Measurements from ENCODE around the gene FCHO2. TPM values are rescaled to one million over a fixed set of nuclear protein-coding genes. Genes with fewer than 3 reads are reported as not detected.

FCHO2 gene
- total RNA-seq, 1 donor from 2014 or later: 15.5 TPM

DNA sequence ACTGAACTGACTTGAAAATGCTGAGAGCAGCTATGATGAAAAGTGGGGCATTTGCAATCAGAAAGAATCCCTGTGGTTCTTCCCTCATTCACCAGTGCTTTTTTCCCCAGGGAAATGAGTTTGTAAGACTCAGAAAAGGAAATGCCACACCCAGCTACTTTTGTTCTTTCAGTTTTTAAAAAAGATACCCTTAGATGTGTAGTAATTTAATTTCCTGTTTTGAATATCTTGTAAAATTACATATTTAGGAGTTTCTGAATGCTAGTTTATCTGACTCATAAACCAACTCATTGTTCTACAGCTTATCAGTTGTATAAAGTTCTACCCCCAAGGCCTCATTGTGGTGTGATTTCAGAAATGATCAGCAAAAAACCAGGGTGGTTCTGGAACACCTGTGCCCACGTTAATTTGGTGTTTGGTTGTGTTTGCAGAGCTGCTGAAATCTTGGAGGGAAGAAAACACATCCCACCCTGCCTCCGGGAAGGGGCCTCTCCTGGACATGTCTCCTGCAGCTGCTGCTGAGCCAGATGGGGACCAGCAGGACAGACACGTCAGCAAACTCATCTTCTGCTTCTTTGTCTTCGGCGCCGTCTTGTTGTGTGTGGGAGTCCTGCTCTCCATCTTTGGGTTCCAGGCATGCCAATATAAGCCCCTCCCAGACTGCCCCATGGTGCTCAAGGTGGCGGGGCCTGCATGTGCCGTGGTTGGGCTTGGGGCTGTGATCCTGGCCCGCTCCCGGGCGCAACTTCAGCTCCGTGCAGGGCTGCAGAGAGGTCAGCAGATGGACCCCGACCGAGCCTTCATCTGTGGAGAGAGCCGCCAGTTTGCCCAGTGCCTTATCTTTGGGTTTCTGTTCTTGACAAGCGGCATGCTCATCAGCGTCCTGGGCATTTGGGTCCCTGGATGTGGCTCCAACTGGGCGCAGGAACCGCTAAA lies 167.3 kb downstream of the FCHO2 start:
- intact Hi-C loops (cut with DNase I): no loop called here
- no peak for DNase-seq (ENCODE audit: low spot score)

DNA sequence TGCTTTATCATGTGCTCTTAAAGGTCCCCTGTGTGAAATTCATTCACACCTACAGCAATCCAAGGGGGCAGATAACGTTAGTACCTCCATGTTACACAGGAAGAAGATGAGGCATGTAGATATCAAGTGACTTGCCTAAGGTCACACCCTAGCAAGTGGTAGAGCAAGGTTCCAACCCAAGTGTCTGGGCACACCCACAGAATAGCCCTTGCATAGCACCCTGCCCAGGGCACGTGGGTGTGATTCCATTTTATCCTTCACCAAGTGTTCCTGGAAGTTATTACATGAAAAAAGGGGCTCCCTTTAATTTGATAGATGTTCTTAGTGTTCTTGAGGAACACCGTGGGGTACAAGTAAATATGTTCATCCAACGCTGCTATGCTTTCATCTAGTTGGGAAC lies 169.4 kb downstream of the FCHO2 start:
- DNase-seq (ENCODE audit: low spot score): no peak
- intact Hi-C loops (cut with DNase I): no loop called here

DNA sequence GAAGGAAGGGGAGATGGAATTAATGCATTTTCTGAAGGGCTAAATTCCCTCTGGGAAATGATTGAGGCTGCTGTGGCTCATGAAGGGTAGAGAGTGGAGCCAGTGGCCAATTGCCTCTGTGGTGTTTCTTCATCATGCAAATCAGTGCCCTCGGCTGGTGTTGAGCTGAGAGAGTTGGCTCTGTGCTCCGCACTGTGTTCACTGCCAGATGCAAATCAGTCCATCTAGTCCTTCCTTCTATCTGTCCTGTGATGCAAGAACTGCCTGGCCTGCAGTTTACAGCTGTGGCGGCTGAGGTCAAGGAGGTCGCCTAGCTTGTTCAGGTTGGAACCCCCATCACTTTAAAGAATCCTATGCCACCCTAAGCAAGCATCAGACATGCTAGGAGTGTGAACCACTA lies 170.5 kb downstream of the FCHO2 start:
- intact Hi-C loops (cut with DNase I): no loop called here

DNA sequence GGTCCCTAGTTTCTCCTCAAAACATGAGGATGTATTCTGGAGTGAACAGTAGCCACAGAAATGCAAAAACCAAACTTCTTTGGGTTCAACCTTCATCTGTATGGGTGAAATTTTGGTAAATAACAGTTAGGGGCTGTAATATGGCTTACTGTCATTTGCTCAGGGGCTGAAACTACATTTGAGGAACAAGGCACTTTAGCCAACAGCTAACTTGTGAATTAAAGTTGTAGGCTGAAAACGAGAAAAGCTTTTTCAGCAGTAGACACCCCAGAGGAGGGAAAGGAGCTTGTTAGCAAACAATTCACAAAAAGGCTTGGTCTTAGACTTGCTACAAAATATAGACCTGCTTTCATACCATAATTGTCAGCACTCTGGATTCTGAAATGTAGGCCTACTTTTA lies 171.1 kb downstream of the FCHO2 start:
- intact Hi-C loops (cut with DNase I): no loop called here
- no peak for DNase-seq (ENCODE audit: low spot score)

More for the DNA sequence above, 170.5 kb downstream of the FCHO2 start:
- DNase-seq (ENCODE audit: low spot score): no peak

DNA sequence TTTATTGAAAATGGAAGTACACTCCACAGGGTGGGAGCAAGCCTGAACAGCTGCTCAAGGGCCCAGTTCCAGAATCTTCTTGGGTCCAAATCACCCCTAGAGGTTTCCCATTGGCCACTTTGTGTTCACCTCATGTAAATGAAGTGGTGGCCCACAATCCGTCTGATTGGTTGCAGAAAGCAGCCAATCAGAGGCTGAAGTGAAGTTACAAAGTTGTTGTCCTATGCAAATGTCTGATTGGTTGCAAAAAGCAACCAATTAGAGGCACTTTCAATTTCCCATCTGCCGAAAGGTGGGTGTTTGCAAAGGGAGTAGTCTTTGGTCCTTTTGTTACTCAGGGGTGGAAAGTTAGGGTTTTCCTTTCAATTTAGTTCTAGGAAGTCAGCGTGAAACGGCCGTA lies 173.3 kb downstream of the FCHO2 start:
- intact Hi-C loops (cut with DNase I): no loop called here

DNA sequence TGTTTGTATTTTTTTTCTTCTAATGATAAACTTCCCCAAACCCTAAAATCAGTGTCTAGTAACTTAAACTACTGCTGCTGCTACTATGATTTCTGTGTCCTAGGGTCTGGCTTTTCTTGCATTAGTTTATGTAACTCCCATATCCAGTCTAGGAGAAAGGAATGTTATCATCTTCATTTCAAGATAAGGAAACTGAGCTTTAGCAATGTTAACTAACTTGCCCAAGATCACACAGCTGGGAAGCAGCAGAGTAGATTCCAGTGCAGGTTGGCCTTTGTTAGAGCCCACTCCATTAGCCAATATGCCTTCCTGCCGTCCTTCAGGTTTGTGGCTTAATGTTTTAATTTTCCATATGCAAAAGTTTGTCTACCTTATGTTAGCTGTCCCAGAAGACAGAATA lies 175.0 kb downstream of the FCHO2 start:
- intact Hi-C loops (cut with DNase I): no loop called here

More for the DNA sequence above, 173.3 kb downstream of the FCHO2 start:
- no peak for DNase-seq (ENCODE audit: low spot score)

DNA sequence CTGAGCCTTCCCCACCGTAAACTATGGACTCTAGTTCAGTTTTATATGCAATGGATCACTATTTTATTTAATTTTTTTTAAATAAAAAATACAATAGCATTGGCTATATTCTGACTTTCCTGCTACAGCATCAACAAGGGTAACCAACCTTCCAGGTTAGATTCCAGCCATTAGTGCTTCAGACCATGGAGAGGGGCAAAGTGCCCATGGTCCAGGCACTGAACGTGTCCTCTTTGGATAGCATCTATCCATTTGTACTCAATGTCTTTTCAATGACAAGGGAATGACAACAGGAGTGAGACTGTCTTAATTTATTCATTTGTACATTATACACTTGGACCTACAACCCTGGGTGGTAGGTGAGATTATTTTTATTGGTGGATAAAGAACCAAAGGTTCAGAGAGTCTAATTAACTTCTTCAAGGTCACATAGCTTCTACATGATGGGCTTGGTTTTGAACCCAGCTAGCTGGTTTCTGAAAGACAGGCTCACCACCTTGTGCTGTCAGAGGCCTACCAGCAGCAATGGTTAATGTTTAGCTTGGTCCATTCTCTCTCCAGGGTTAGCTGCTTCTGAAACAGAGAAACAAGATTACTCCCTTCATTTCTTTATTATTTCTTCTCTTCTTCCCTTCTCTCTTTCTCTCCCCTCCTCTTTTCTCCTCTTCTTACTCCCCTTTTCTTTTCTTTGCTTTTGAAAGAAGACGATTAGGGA lies 176.0 kb downstream of the FCHO2 start:
- no peak for DNase-seq (ENCODE audit: low spot score)
- intact Hi-C loops (cut with DNase I): no loop called here

More for the DNA sequence above, 175.0 kb downstream of the FCHO2 start:
- DNase-seq (ENCODE audit: low spot score): no peak

DNA sequence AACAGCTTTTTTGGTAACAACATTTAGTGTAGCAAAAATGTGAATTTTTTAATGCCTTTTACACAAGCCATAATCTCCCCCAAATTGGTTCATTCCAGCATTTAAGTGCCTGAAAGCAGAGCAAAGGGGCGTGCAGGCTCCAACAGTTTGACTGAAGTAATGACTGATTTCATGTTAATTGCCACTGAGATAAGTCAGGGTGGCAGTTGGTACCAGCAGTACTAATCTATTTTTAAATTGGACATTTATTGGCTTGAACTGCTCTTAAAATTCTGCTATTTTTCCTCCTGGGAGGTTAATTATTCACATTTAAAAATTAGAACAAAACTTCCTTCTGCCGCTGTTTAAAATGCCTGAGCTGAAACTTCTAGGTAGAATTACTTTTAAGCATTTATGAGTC lies 176.9 kb downstream of the FCHO2 start:
- intact Hi-C loops (cut with DNase I): no loop called here
- DNase-seq (ENCODE audit: low spot score): no peak

DNA sequence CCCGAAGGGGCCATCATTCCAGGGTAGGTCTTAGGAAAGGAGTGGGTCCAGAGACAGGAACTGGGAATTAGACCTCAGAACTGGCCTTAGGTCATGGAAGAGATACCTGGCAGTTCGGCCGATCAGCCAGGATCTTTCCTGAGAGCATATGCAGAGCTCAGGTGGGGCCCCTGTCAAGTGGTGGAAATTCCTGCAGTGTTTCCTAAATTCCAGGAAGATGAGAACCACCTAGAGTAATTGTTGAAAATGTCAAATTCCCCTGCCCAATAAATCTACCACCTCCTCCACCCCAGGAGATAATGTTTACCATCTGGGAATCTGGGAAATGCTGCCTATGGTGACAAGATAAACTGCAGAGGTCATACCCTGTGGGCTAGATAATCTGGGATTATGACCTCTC lies 179.2 kb downstream of the FCHO2 start:
- intact Hi-C loops (cut with DNase I): no loop called here
- no peak for DNase-seq (ENCODE audit: low spot score)

DNA sequence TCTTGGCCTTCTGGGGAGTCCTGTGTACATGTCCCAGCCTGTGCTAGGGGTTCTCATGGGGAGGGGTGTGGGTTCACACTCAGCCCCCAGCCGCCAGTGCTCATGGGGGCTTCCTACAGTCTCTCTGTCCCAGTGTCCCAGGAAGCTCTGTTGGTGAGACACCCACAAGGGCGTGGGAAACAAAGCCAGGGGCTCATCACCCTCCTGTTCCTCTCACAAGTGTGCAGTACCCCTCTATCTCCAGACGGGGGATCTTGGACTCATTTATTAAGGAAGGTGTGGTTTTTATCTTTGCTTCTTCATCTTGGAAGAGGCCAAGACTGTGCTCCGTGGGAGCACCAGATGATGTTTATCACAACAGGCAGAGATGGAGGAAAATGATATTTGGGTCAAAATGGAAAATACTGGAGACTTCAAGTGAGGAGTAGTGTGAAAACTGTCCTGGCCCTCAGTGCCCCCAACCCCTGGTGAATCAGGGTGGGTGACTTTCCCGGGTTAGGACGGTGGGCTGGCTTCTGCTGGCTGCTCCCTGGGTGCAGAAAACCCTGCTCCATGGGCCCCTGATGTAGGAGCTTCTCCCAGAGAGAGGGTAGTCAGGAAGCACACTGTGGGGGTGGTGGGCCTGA lies 179.7 kb downstream of the FCHO2 start:
- intact Hi-C loops (cut with DNase I): no loop called here
- no peak for DNase-seq (ENCODE audit: low spot score)

DNA sequence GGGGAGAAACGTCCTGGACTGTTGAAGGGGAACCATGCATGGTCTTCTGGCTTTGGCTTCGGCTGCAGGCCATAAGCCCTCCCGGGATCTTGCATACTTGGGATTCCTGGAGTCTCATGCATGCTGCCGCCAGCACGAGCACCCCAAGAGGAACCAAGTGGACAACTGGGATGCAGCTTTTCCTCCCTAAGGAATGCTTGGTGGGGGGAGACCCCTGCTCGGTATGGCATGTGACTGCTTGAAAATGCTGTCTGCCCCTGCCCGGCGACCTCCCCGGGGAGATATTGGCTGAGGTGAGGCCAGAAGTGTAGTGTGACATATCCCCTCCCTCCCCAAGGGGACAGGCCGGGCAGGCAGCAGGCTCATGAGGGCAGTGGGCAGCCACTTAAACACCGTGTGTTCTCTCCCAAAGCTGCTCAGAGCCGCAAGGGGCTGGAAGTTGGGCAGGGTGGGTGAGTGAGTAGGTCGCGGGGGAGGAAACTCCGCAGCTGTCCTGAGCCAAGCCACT lies 180.3 kb downstream of the FCHO2 start:
- intact Hi-C loops (cut with DNase I): no loop called here
- no peak for DNase-seq (ENCODE audit: low spot score)

DNA sequence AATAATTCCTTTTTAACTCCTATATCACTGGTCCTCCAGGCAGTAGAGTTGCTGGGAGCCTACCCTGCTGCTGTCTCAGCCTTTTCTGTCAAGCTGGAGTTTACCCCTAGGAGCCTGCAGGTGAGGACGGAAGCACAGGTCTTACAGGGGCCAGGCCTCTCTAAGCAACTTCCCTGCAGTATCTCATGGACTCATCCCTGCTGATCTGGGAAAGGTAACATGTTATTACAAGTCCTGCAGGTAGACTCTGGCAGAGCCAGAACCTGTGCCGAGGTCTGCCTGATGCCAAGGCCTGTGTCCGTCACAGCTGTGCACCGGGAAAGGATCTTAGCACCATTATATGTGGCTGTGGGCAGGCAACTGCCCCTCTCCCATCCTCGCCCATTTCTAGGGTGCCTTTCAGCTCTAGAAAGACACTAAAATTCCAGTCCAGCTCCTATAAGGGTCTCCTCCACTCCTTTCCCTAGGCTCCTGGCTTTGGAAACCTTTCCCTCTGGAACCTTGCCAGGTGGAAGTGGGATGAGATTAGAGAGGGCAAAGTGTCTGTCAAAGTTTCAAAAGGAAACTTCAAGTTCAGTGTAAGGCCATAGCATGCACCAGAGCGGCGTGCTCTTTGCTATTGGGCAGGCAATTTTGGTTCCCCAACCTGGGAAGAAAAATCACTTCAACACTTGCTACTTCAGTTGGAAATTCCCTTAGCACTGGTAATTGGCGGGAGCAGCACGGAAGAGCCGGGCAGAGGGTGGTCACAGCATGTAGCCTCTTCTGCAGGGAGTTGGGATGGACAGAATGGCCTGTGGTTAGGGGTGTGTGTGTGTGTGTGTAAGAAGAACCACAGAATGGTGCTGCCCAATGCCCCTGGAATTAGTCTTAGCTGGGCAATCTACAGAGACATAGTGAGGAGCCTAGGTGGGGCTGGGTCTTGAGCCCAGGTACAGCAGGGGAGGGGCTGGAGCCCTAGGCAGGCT lies 182.0 kb downstream of the FCHO2 start:
- no peak for DNase-seq (ENCODE audit: low spot score)
- intact Hi-C loops (cut with DNase I): no loop called here

DNA sequence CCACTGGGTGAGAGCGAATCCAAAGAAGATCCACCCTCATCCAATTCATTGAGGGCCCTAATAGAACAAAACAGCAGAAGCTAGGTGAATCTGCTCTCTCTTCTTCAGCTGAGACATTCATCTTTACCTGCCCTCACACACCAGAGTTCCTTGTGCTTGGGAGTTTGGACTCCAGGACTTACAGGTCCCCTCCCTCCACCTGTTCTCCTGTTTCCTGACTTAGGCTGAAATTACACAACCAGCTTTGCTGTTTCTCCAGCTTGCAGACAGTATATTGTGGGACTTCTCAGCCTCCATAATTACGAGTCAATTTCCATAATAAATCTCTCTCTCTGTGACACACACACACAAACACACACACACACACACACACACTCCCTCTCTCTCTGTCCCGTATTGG lies 183.6 kb downstream of the FCHO2 start:
- intact Hi-C loops (cut with DNase I): no loop called here
- no peak for DNase-seq (ENCODE audit: low spot score)

Other genes with a start within 250 kb of the FCHO2 start
- gene TNPO1, start 139.4 kb upstream of the FCHO2 start, total RNA-seq: 68.8 TPM
- gene TMEM171, start 164.5 kb downstream of the FCHO2 start, total RNA-seq: not detected
- not detected for gene TMEM174, start 217.2 kb downstream of the FCHO2 start, total RNA-seq